Activated T-cell treated with anti-CD3 and anti-CD28 coated beads, Interleukin-2, amount 50 U/mL, for 4 hours (primary cell): Measurements from ENCODE around the gene KRTAP4-9. TPM values are rescaled to one million over a fixed set of nuclear protein-coding genes. Genes with fewer than 3 reads are reported as not detected.

Experiments used
- total RNA-seq, 3 donors: library from RNA; stranded (reverse); gene quantifications; one replicate each; pipeline ENCODE4 v1.2.1, GENCODE V29; 2021

KRTAP4-9 gene
- total RNA-seq, 3 donors from 2014 or later = not detected

Other genes starting within 250 kb of the KRTAP4-9 start
- not detected for gene KRT12, start 238.2 kb upstream of the KRTAP4-9 start, total RNA-seq
- under 1 TPM; 0.19 to 0.30 (median 0.21) TPM for gene KRT20, start 220.1 kb upstream of the KRTAP4-9 start, total RNA-seq
- gene KRT23, start 167.7 kb upstream of the KRTAP4-9 start, total RNA-seq = not detected
- gene KRT39, start 138.4 kb upstream of the KRTAP4-9 start, total RNA-seq = not detected
- gene KRT40, start 121.1 kb upstream of the KRTAP4-9 start, total RNA-seq = not detected
- gene KRTAP3-3, start 111.2 kb upstream of the KRTAP4-9 start, total RNA-seq = not detected
- not detected for gene KRTAP3-2, start 105.5 kb upstream of the KRTAP4-9 start, total RNA-seq
- gene KRTAP3-1, start 96.3 kb upstream of the KRTAP4-9 start, total RNA-seq = not detected
- gene KRTAP1-5, start 78.2 kb upstream of the KRTAP4-9 start, total RNA-seq = not detected
- not detected for gene KRTAP1-4, start 75.2 kb upstream of the KRTAP4-9 start, total RNA-seq
- gene KRTAP1-3, start 70.5 kb upstream of the KRTAP4-9 start, total RNA-seq = not detected
- not detected for gene KRTAP1-1, start 63.9 kb upstream of the KRTAP4-9 start, total RNA-seq
- not detected for gene KRTAP2-1, start 58.1 kb upstream of the KRTAP4-9 start, total RNA-seq
- gene KRTAP2-2, start 50.2 kb upstream of the KRTAP4-9 start, total RNA-seq = not detected
- not detected for gene KRTAP2-3, start 45.3 kb upstream of the KRTAP4-9 start, total RNA-seq
- not detected for gene KRTAP2-4, start 39.5 kb upstream of the KRTAP4-9 start, total RNA-seq
- not detected for gene KRTAP4-7, start 21.2 kb upstream of the KRTAP4-9 start, total RNA-seq
- not detected for gene KRTAP4-8, start 7.2 kb upstream of the KRTAP4-9 start, total RNA-seq
- gene KRTAP4-16, start 3.2 kb upstream of the KRTAP4-9 start, total RNA-seq = not detected
- gene KRTAP4-11, start 13.0 kb downstream of the KRTAP4-9 start, total RNA-seq = not detected
- gene KRTAP4-12, start 18.8 kb downstream of the KRTAP4-9 start, total RNA-seq = not detected
- not detected for gene KRTAP4-6, start 35.2 kb downstream of the KRTAP4-9 start, total RNA-seq
- gene KRTAP4-5, start 44.4 kb downstream of the KRTAP4-9 start, total RNA-seq = not detected
- not detected for gene KRTAP4-4, start 55.4 kb downstream of the KRTAP4-9 start, total RNA-seq
- not detected for gene KRTAP4-3, start 62.8 kb downstream of the KRTAP4-9 start, total RNA-seq
- gene KRTAP4-2, start 72.8 kb downstream of the KRTAP4-9 start, total RNA-seq = not detected
- not detected for gene KRTAP4-1, start 79.5 kb downstream of the KRTAP4-9 start, total RNA-seq
- gene KRTAP9-1, start 84.5 kb downstream of the KRTAP4-9 start, total RNA-seq = not detected
- not detected for gene KRTAP9-2, start 121.3 kb downstream of the KRTAP4-9 start, total RNA-seq
- not detected for gene KRTAP9-3, start 127.1 kb downstream of the KRTAP4-9 start, total RNA-seq
- gene KRTAP9-8, start 132.6 kb downstream of the KRTAP4-9 start, total RNA-seq = not detected
- gene KRTAP9-4, start 144.3 kb downstream of the KRTAP4-9 start, total RNA-seq = not detected
- gene KRTAP9-9, start 150.0 kb downstream of the KRTAP4-9 start, total RNA-seq = not detected
- not detected for gene KRTAP9-6, start 160.0 kb downstream of the KRTAP4-9 start, total RNA-seq
- not detected for gene KRTAP9-7, start 170.3 kb downstream of the KRTAP4-9 start, total RNA-seq
- gene KRTAP29-1, start 197.5 kb downstream of the KRTAP4-9 start, total RNA-seq = not detected
- gene KRTAP16-1, start 203.9 kb downstream of the KRTAP4-9 start, total RNA-seq = not detected
- gene KRTAP17-1, start 210.3 kb downstream of the KRTAP4-9 start, total RNA-seq = not detected
- not detected for gene KRT33A, start 245.4 kb downstream of the KRTAP4-9 start, total RNA-seq